ENCODE results near the gene ATP6V1C2.
A peak's percentile ranks its signal among the peaks of the same experiment; 100 is the strongest.

ATP6V1C2 gene, protein sequence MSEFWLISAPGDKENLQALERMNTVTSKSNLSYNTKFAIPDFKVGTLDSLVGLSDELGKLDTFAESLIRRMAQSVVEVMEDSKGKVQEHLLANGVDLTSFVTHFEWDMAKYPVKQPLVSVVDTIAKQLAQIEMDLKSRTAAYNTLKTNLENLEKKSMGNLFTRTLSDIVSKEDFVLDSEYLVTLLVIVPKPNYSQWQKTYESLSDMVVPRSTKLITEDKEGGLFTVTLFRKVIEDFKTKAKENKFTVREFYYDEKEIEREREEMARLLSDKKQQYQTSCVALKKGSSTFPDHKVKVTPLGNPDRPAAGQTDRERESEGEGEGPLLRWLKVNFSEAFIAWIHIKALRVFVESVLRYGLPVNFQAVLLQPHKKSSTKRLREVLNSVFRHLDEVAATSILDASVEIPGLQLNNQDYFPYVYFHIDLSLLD

DNA sequence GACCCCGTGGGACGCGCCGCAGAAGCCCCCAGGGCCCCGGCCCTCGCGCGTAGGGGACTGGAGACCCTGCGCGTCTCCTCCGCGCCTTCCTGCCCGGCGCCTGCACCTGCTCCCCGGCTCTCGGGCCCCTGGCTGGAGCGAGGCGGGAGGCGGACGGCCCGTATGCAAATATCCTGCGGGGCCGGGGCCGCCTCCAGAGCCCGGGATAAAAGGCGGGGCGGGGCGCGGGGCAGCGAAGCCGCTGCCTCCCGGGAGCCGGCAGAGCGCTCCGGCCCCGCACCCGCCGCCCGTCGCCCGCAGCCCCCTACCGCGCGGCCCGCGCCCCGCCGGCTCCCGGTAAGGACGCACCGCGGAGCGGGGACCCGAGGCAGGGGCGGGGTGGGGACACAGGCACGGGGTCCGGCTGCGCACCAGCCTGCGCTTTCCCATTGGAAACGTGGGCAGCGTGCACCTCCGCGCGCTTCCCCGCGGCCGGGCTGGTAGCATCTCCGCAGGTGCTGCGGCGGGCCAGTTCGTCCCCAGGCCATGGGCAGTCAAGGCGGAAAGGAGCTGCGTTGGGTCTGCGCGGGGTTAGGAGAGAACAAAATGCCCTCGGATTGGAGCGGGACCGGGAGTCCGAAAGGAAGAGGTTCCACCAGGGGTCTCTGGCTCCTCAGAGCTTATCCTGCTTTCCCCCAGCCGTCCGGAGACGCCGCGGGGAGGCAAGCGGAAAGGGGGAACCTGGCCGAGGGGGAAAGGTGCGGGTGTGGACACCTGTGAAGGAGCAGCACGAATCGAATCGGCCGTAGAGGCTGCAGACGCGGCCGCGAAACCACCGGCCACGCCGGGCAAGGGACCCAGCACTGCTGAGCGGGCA is at the start of gene ATP6V1C2:
Gene ATP6V1C2 (plus strand): TSS at position 235 of the 856 bp plus-strand sequence. CDS start 1,220 bp downstream, outside the sequence.
- no peak for DNase-seq

DNA sequence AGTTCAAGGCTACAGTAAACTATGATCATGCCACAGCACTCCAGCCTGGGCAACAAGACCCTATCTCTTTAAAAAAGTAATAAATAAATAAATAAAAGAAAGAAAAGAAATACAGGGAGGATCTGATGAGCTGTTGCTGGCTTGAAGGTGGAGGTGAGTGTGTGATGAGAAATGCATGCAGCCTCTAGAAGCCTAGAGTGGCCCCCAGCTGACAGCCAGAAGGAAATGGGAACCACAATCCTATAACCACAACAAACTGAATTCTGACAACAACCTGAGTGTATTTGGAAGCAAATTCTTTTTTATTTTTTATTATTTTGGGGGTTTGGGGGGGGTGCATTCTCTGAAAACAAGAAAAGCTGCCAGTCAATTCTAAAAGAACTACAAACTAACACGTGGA is 46.3 kb upstream of the ATP6V1C2 start:
- DNase-seq, result no peak

DNA sequence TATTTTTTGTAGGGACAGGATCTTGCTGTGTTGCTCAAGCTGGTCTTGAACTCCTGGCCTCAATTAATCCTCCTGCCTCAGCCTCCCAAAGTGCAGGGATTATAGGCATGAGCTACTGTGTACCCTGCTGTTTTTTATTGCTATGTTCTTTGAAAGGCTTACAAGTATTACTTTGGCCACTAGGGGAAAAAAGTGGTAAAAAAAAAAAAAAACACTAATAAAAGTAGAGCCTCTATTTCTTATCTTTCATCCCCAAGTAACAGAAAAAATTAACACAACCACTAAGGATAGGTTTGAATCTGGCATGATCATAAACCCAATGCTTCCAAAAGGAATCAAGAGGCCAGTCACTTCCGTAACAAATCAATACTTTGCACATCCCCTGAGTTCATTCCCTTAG is 43.2 kb upstream of the ATP6V1C2 start:
- DNase-seq, result peak; percentile 38

DNA sequence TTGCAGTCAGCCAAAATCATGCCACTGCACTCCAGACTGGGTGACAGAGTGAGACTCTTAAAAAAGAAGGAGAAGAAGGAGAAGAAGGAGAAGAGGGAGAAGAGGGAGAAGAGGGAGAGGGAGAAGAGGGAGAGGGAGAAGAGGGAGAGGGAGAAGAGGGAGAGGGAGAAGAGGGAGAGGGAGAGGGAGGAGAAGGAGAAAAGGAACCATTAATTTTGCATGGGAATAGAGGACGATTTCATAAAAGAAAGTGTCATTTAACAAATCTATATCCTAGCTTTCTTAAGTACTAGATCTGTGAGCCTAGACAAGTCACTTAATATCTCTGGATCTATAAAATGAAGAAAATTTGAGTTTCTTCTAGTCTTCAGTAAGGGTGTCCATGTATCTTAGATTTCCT is 41.2 kb upstream of the ATP6V1C2 start:
- DNase-seq, result no peak

DNA sequence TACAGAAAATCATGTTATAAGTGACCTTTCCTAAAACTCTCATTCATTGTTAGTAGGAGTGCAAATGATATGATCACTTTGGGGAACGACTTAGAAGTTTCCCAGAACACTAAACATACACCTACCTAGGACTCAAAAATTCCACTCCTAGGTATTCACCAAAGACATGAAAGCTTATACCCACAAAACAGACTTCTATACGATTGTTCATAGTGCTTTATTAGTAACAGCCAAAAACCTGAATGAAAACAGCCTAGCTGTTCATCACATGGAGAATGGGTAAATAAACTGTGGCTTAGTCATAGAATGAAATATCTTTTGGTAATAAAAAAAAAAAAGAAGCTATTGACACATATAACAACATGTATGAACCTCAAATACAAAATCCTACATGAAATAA is 40.5 kb upstream of the ATP6V1C2 start:
- DNase-seq, result no peak

DNA sequence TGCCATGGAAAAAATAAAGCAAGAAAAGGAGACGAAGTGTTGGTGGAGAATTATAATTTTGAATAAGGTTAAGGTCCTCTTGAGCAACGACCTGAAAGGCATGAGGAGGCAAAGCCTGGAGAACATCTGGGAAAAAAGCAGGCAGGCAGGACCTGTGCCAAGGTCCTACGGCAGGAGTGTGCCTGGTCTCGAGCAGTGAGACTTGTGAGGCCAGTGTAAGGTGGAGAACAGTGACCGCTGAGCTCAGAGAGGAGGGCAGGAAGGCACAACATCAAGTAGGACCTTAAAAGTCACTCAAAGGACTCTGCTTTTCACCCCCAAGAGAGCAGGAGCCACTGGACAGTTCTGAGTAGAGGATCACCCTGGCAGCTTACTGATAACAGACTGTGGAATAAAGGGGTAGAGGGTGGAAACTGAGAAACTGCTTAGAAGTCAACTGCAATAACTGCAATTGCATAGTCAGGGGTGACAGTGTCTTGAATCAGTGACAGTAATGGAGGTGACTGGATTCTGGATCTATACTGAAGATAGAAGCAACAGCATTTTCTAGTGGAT is 35.2 kb upstream of the ATP6V1C2 start:
- DNase-seq, result peak; percentile 63

DNA sequence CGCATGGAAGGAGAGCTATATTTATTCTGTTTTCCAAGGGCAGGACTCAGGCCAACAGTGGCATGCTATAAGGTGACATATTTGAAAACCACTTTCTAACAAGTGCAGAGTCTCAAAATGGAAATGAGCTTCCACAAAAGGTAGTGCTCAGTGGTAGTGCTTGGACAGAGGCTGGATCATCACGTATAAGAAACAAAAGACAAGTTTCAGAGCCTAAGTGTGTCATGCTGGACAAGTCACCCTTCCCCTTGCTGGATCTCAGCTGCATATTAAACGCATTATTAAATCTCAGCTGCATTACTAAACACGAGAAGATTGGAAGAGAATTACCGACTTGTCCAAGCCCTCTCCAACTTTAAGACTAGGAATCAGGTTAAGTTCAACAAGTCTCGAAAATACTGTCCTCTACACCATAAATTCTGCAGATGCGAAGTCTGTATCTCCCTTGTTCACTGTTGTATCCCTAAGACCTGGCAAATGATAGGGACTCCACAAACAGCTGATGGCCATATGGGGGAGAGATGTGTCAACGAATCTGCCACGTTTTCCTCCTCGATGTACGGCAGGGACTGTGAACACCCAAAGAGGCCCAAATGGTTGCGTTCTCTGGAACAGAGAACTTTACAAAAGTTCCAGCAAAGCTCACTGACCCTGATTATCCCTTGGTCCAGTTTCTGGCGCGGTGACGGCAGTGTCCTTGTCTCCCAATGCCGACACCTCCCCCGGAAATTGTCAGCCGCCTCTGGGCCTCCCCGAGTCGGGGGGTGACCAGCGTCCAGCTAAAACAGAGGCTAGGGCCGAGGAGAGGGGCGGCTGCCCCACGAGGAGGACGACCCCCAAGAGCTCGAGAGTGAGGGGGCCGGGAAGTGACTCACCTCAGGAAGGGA is 32.3 kb upstream of the ATP6V1C2 start:
- peak; percentile 23 for DNase-seq

DNA sequence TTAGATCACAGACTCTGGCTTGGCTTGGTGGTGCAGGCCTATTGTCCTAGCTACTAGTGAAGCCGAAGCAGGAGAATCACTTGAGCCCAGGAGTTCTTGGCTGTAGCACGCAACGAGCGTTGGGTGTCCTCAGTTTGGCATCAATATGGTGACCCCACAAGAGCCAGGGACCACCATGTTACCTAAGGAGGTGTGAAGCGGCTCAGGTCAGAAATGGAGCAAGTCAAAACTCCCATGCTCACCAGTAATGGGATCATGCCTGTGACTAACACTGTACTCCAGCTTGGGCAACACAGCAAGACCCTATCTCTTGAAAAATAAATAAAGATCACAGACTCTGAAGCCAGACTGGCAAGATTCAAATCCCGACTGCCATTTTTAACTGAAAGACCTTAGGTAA is 29.9 kb upstream of the ATP6V1C2 start:
- DNase-seq, result no peak

DNA sequence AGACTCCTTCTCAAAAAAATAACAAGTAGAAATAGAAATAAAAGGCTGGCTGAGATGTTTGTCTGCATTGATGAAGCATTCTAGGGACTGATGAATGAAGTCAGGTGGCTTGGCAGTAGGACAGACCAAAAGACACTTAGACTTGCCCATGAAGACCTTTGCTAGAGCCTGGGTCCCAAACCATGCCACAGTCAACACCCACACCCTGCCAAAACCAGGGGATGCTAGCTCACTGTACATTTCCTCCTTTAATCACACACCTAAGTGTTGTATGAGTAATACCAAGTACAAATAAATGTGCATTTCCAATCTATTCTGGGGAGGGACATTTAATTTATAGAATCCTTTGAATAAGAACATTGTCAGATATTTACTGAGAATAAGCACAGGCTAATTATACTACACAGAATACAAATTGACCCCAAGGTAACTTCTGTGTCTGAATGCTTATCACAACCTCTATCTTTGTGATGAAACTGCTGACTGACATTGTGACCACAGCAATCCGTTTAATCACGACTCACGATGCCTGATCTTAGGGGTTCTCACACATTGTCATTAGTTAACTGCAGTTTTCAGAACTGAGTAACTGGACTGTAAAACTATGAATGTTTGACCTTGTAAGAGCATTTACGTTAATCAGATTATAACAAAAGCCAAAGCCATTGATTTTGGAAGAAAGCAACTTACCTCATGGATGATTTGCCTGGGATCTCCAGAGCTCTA is 21.2 kb upstream of the ATP6V1C2 start:
- no peak for DNase-seq

DNA sequence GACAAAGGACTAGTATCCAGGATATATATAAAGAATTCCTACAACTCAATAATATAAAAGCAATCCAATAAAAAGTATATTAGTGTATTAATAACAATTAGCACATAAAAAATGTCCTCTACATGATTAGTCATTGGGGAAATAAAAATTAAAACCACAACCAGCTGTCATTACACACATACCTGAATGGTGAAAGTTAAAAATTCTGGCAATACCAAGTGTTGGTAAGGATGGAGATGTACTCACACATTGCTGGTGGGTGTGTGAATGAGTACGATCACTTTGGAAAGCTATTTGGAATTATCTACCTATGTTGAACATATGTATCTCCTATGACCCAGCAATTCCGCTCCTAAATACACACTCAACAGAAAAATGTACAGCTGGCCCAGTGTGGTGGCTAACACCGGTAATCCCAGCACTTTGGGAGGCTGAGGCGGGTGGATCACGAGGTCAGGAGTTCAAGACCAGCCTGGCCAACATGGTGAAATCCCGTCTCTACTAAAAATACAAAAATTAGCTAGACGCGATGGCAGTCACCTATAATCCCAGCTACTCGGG is 17.3 kb upstream of the ATP6V1C2 start:
- no peak for DNase-seq

DNA sequence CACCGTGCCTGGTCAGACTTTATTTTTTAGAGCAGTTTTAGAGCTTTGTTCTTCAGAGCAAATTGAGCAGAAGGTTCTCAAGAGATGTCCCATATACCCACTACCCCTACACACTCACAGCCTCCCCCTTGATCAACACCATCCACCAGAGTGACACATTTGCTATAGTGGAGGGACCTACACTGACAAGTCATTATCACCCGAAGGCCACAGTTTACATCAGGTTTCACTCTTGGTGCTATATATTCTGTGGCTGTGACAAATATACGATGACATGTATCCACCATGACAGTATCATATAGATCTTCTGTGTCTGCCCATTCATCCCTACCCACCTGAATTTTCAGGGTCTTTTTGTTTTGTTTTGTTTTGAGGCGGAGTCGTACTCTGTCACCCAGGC is 15.4 kb upstream of the ATP6V1C2 start:
- DNase-seq, result no peak

DNA sequence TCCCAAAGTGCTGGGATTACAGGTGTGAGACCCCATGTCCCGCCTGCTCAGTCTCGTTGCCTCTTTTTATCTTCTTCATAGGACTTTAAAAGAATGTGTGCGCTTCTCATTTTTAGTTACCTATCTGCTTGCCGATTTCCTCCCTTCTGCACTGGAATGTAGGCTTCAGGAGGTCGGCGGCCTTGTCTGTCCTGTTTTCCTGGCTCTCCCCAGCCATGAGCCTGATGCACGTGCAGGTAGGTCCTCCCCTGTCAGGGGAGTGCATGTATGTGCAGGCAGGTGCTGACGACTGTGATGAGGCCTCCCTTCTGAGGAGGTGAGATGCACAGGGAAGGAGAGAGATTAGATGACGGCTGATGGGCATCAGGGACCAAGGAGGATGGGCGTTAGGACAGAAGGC is 13.6 kb upstream of the ATP6V1C2 start:
- no peak for DNase-seq

DNA sequence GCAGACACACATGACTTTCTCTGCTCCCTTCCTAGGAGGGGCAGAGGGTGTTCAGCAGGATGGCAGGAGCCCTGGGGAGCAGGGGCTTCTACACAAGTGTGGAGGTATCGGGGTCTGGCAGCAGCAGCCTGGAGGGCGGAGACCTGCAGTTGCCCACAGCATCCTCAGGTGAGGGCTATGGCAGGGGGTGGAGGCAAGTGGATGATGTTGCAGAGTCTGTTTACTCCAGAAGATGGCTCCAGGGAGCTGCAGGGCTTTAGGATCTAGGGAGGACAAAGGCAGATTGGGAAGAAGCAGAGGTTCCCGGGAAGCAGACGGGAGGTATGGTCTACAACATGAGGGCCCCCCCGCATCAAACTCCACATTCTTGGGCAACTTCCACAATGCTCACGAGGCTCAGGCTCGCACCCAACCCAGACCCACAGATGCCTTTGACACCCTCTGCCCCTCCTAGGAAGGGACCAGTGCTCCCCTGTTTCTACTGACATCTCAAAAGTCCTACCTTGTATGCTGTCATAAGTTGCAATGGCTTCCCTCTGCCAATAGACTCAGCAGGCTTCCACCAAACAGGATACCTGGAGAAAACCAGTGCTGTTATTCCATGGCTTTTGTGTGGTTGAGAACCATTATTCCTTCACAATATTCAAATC is 12.0 kb upstream of the ATP6V1C2 start:
- DNase-seq, result no peak

DNA sequence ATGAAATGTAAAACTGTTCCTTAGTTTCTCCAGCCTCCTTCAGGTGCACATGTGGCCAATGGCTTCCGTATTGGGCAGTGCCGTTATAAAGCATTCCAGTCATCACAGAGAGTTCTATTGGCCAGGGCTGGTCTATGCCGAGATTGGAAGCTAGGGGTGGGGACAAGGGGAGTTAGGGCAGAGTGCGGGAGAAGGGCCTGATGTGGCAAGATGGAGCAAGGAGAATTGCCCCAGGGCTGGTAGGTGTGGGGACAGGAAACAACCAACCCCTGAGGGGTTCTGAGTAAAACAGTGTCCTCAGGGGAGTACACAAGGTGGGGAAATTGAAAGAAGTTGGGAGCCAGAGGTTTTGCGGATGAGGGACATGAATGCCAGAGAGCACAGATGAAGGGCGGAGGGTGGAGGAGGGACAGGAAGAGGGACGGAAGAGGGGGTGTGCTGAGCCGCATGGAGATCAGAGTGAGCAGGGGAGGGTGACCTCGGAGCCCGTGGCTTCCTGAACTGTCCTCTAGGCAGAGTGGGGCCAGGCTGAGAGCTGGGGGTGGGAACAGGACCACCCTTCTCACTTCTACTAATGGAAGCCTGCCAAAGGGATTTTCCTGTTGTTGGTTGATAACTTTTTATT is 9.1 kb upstream of the ATP6V1C2 start:
- DNase-seq, result no peak

DNA sequence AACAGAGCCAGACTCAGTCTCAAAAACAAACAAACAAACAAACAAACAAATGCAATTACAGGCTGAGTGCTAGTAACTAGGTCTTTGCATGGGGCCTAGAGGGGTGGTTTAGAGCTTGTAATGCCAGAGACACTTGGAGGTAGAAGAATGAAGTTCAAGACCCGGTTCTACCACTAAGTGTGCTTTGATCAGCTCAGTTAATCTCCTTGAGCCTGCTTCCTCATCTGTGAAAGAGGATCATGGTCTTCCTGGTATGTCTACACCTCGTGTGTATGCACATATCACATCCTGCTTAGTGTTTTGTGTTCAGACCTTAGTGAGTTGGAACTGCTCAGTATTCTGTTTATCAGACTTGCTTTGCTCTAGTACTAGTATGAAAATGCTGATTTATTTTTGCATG is 4.8 kb upstream of the ATP6V1C2 start:
- no peak for DNase-seq

DNA sequence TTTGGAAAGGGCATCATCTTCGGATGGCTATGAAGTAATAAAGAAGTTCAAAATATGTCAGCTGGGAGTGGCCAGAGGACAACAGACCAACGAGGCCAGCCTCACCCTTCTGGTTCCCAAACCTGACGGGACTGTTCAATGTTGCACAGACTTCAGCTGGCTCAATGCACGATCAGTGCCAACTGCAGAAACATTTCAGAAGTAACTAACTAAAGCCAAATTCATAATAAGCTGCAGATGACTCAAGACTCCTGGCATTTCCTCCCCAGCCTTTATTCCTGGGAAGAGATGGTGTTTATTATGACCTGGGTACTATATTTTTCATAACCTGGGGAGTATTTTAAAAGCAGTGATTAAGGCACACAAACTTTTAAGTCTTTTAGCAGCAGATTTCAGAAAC is 3.8 kb upstream of the ATP6V1C2 start:
- DNase-seq, result no peak

DNA sequence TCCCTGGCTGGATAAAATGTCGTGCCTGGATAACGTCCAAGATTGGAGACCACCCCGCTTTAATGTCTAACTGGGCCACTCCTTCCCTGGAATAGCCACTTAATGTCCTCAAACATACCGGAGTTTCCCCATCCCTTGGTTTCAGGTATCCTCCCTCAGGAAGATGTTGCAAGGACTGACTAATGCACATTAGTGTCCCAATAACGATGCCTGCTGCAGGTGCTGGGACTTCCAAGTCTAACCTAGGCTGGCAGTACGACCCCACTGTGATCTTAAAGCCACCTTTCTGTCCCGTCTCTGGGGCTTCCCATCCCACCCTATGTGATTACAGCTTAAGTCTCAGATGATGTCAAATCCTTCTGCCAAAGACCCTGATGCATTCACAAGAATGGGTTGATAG is 1.1 kb upstream of the ATP6V1C2 start:
- no peak for DNase-seq

DNA sequence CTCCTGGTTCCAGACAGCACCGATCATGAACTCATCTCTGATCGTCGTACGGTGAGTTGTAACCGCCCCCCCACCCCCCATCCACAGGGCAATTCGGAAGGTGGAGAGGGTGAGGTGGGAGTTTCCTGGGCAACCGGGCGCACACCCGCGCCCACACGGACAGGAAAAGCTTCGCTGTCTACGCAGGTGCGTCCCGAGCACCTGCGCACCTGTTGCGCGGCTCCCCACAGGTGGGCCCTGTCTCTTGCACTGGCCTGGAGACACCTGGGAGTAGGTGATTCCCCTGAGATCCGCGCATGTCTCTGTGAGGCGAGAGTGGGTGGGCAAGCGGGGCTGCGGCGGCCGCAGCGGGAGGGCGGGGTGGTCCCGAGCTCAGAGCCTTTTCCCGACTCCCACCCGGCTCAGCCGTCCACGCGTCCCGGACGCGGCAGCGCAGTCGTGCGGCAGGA is 459 bp upstream of the ATP6V1C2 start:
- no peak for DNase-seq

DNA sequence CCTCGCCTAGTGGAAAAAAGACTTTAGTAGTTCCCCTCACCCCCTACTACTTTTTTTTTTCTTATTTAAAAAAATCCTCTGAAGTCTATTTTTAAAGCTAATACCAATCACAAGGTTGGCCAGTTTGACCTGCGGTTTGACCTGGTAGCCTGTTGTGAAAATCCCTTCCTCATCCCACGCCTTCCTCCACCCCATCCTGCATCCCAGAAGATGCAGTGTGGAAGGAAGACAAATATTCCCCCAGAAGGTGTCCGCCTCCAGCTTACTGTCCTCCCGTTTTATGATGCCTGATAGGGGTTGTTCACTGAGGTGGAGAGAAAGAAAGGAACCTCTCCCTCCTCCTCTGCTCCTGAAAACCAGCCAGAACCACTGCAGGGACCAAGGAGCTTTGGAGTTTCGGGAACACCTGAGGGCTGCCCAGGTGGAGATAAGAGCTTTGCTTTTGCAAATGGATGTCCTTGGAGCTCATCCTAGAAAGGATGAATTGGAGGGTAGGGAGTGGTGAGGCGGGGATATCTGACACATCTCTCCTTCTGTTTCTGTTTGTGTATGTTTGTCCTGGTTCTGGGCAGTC is 909 bp downstream of the ATP6V1C2 start:
- no peak for DNase-seq

DNA sequence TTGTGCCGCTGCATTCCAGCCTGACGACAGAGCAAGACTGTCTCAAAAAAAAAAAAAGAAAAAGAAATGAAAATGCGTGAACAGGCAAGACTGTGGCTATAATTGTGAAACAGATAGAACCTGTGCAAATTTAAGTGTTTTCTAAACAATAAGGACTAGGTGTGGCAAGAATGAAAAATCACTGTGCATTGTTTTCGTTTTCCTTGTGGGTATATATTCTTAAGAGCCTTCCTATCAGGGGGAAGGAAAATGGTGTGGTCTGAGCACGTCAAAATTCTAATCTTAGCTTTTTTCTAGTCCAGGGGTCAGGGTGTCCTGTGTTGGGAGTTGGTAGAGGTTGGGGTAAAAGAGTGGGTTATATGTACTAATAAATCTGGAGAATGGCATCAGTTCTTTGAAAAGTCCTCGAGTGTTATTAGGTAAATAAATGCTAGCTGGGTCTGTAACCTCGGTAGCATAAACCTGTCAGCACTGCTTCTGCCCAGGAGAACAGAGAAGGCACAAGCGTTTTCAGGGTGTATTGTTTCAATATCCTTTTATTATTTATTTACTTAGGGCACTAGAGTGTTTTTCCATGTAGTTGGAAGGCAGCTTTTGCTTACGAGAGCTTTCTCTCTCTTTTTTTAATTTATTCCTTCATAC is 11.6 kb downstream of the ATP6V1C2 start:
- DNase-seq, result no peak
